Stomach (tissue), 4 donors: Measurements from ENCODE around the gene CCDC38.
"Not testable (repeated sequence)": the region's sequence is repeated elsewhere in the genome, so short reads cannot be mapped to it uniquely, and the experiment has no call there.

ENCODE experiments used
- EP300 ChIP-seq: sonication (generic); formaldehyde crosslinking; IDR thresholded peaks from one replicate; pipeline ENCODE4 v1.6.1; 2017; ENCODE audit warnings: antibody characterized with exemption
- POLR2A ChIP-seq, 4 donors: fragments of 450-650 bp; IDR thresholded peaks; one replicate each; pipeline ENCODE4 v1.6.1; 2016; ENCODE audit warnings: antibody characterized with exemption in 4 of 4, control low read depth in 2 of 4, mild to moderate bottlenecking in 1 of 4, moderate library complexity in 1 of 4
- TF ChIP-seq, protein P1 (sequence below), 7 experiments: fragments of 450-650 bp in 4 of 7; fragments of 200-600 bp in 3 of 7; sonication (generic) in 3 of 7; IDR thresholded peaks; one replicate each; pipeline ENCODE4 v1.5.1; 2016 to 2019; ENCODE audit warnings: antibody characterized with exemption in 7 of 7, control low read depth in 2 of 7, mild to moderate bottlenecking in 1 of 7

DNA sequence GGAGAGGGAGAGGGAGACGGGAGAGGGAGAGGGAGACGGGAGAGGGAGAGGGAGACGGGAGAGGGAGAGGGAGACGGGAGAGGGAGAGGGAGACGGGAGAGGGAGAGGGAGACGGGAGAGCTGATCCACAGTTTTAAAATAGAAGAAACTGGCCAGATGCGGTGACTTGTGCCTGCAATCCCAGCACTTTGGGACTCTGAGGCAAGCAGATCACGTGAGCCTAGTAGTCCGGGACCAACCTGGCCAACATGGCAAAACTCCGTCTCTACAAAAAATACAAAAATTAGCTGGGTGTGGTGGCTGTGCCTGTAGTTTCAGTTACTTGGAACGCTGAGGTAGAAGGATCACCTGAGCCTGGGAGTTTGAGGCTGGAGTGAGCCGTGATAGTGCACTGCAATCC is 100.0 kb downstream of the CCDC38 start:
- TF ChIP-seq POLR2A (IDR thresholded peaks at IDR 0.05); EP300: not testable (repeated sequence)
- TF ChIP-seq, protein P1, sequence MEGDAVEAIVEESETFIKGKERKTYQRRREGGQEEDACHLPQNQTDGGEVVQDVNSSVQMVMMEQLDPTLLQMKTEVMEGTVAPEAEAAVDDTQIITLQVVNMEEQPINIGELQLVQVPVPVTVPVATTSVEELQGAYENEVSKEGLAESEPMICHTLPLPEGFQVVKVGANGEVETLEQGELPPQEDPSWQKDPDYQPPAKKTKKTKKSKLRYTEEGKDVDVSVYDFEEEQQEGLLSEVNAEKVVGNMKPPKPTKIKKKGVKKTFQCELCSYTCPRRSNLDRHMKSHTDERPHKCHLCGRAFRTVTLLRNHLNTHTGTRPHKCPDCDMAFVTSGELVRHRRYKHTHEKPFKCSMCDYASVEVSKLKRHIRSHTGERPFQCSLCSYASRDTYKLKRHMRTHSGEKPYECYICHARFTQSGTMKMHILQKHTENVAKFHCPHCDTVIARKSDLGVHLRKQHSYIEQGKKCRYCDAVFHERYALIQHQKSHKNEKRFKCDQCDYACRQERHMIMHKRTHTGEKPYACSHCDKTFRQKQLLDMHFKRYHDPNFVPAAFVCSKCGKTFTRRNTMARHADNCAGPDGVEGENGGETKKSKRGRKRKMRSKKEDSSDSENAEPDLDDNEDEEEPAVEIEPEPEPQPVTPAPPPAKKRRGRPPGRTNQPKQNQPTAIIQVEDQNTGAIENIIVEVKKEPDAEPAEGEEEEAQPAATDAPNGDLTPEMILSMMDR (IDR thresholded peaks at IDR 0.05): not testable (repeated sequence)
